HepG2 (cell line): ENCODE data around the gene ZFP37. TPM values are rescaled to one million over a fixed set of nuclear protein-coding genes. Genes with fewer than 3 reads are reported as not detected.

Source experiments
- HNRNPLL ChIP-seq: fragments of 200-400 bp; formaldehyde crosslinking; IDR thresholded peaks from 2 replicates; pipeline ENCODE4 v1.6.1; 2017; ENCODE audit warnings: mild to moderate bottlenecking, low read depth, low read length; ENCODE audit not compliant: poor library complexity, severe bottlenecking
- JARID2 ChIP-seq: sonication (generic); formaldehyde crosslinking; IDR thresholded peaks from 2 replicates; pipeline ENCODE4 v1.8.1; 2023; ENCODE audit warnings: missing genetic modification reagents, inconsistent platforms; ENCODE audit not compliant: insufficient replicate concordance
- JDP2 ChIP-seq: sonication (generic); formaldehyde crosslinking; IDR thresholded peaks from 2 replicates; pipeline ENCODE4 v1.8.1; 2022; ENCODE audit warnings: missing genetic modification reagents, borderline replicate concordance
- MAFK ChIP-seq, 2 experiments: IDR thresholded peaks in 1 of 2; conservative IDR thresholded peaks in 1 of 2; 2 replicates each; pipeline ENCODE4 v1.6.1; 2011; ENCODE audit warnings: improper control_type of control experiment in 2 of 2, low read length in 2 of 2
- MED1 ChIP-seq: sonication (generic); formaldehyde crosslinking; IDR thresholded peaks from 2 replicates; pipeline ENCODE4 v1.4.0; 2020; ENCODE audit warnings: missing genetic modification reagents
- NFKB2 ChIP-seq: sonication (generic); formaldehyde crosslinking; IDR thresholded peaks from 2 replicates; pipeline ENCODE4 v1.4.0; 2020; ENCODE audit warnings: missing genetic modification reagents, borderline replicate concordance
- POGZ ChIP-seq: sonication (generic); formaldehyde crosslinking; IDR thresholded peaks from 2 replicates; pipeline ENCODE4 v1.4.0; 2020; ENCODE audit warnings: mild to moderate bottlenecking, missing genetic modification reagents
- PRMT3 ChIP-seq: sonication (generic); formaldehyde crosslinking; IDR thresholded peaks from 2 replicates; pipeline ENCODE4 v1.8.1; 2022; ENCODE audit warnings: low read depth, mild to moderate bottlenecking, moderate library complexity, missing genetic modification reagents, borderline replicate concordance
- SMARCC2 ChIP-seq: fragments of 450-650 bp; IDR thresholded peaks from 2 replicates; pipeline ENCODE4 v1.6.1; 2017; ENCODE audit warnings: antibody characterized with exemption, mild to moderate bottlenecking
- SOX6 ChIP-seq, 2 experiments: fragments of 450-650 bp in 1 of 2; sonication (generic) in 1 of 2; formaldehyde crosslinking in 1 of 2; IDR thresholded peaks; 2 replicates each; pipeline versions ENCODE4 v1.4.0 to v1.6.1; 2017 to 2020; ENCODE audit warnings: antibody characterized with exemption in 1 of 2, mild to moderate bottlenecking in 1 of 2, missing genetic modification reagents in 1 of 2
- ZFP41 ChIP-seq: sonication (generic); formaldehyde crosslinking; IDR thresholded peaks from 2 replicates; pipeline ENCODE4 v1.4.0; 2020; ENCODE audit warnings: mild to moderate bottlenecking, missing genetic modification reagents, borderline replicate concordance
- ZNF230 ChIP-seq: sonication (generic); formaldehyde crosslinking; IDR thresholded peaks from 2 replicates; pipeline ENCODE4 v1.4.0; 2020; ENCODE audit warnings: mild to moderate bottlenecking, missing genetic modification reagents
- ZNF788 ChIP-seq: sonication (generic); formaldehyde crosslinking; IDR thresholded peaks from 2 replicates; pipeline ENCODE4 v1.5.0; 2020; ENCODE audit warnings: mild to moderate bottlenecking, missing genetic modification reagents, borderline replicate concordance
- polyA plus RNA-seq, 8 experiments: library from polyadenylated mRNA; depleted of rRNA in 3 of 8; stranded (reverse) in 7 of 8; unstranded in 1 of 8; fragments of >200 nt; fragmentation: Illumina TruSeq in 4 of 8; extraction: Trizol in 4 of 8; gene quantifications; 2 replicates each; pipeline versions ENCODE4 v1.2.1 to v1.2.3, GENCODE V29; 2011 to 2016; ENCODE audit warnings: low read depth in 4 of 8, missing spikeins in 1 of 8, mixed read lengths in 1 of 8; ENCODE audit not compliant: insufficient read depth in 1 of 8
- total RNA-seq, 5 experiments: library from RNA; depleted of rRNA; stranded (reverse); fragments of >200 nt; fragmentation: Illumina TruSeq; extraction: Trizol; gene quantifications; 2 replicates each; pipeline ENCODE4 v1.2.3, GENCODE V29; 2016; ENCODE audit warnings: low read depth in 1 of 5
- TF ChIP-seq, protein P1 (sequence below): sonication (generic); formaldehyde crosslinking; IDR thresholded peaks from 2 replicates; pipeline ENCODE4 v1.4.0; 2020; ENCODE audit warnings: missing genetic modification reagents, mild to moderate bottlenecking, borderline replicate concordance
- TF ChIP-seq, protein P2 (sequence below): IDR thresholded peaks from 2 replicates; pipeline ENCODE4 v1.6.1; 2016; ENCODE audit warnings: mild to moderate bottlenecking

ZFP37 gene
- total and polyA plus RNA-seq, 2 of the 13 experiments (the other 11 are each of a cell fraction or from before 2014, with no cell fraction given) = 1.1 to 3.7 TPM

DNA sequence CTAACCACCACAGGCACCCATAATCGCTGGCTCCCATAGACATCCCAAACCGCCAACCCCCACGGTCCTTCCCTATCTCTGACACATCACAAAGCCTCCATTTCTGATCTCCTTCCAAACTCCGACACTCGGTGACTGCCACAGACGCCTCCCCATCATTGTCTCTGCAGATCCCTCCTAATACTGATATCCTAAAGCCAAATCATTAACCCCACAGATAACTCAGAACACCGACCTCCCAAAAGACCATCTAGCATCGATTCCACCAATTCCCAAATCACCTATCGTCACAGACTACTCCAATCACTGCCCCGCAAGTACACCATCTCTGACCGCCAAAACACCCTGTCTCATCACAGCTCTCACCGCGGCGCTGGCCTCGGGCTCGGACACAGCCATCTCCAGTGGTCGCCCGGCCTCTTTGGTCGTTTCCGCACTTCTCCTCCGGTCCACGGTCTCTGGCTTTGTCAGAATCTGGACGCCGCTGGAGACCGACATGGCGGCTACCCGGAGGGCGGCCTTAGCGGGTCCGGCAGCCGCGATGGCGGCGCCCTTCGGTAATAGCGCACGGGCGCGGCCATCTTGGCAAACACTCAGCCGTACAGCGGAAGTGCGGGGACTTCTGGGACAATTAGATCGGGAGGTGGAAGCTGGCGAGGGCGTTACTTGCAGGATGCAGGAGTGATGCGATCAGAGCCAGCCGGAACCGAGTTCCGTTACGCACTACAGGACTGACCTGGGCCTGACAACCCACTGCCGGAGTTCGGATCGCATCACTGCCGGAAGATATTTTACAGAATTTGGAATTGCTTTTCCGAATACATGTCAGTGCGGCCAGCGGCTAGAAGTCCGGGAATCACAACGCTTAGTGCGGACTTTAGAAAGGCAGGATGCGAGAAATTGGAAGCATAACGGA, at the start of gene ZFP37 (continued):
- 0 out of 2 replicates have a peak, but pooled peaks have one; percentile 46 for TF ChIP-seq ZNF230
- no peak for TF ChIP-seq SMARCC2
- peak; percentile 50; the same call in 1 of the 2 replicates for TF ChIP-seq NFKB2
- peak; percentile 82; the same call in 1 of the 2 replicates for TF ChIP-seq MED1 (CRISPR knock-in tag)
- 0 out of 2 replicates have a peak, but pooled peaks have one; percentile 24 for TF ChIP-seq ZFP41
- no peak for TF ChIP-seq JARID2 (CRISPR knock-in tag)
- peak; percentile 89 for TF ChIP-seq POGZ
- TF ChIP-seq ZNF788 (CRISPR knock-in tag) = peak; percentile 76; the same call in 1 of the 2 replicates
- no peak for TF ChIP-seq SOX6 (IDR thresholded peaks at IDR 0.05)
- 0 out of 2 replicates have a peak, but pooled peaks have one; percentile 51 for TF ChIP-seq SOX6 (CRISPR knock-in tag; IDR thresholded peaks at IDR 0.05)
- TF ChIP-seq, protein P1, sequence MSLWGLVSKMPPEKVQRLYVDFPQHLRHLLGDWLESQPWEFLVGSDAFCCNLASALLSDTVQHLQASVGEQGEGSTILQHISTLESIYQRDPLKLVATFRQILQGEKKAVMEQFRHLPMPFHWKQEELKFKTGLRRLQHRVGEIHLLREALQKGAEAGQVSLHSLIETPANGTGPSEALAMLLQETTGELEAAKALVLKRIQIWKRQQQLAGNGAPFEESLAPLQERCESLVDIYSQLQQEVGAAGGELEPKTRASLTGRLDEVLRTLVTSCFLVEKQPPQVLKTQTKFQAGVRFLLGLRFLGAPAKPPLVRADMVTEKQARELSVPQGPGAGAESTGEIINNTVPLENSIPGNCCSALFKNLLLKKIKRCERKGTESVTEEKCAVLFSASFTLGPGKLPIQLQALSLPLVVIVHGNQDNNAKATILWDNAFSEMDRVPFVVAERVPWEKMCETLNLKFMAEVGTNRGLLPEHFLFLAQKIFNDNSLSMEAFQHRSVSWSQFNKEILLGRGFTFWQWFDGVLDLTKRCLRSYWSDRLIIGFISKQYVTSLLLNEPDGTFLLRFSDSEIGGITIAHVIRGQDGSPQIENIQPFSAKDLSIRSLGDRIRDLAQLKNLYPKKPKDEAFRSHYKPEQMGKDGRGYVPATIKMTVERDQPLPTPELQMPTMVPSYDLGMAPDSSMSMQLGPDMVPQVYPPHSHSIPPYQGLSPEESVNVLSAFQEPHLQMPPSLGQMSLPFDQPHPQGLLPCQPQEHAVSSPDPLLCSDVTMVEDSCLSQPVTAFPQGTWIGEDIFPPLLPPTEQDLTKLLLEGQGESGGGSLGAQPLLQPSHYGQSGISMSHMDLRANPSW (CRISPR knock-in tag) = peak; percentile 84; the same call in 1 of the 2 replicates
- peak; percentile 77 for TF ChIP-seq HNRNPLL
- TF ChIP-seq, protein P2, sequence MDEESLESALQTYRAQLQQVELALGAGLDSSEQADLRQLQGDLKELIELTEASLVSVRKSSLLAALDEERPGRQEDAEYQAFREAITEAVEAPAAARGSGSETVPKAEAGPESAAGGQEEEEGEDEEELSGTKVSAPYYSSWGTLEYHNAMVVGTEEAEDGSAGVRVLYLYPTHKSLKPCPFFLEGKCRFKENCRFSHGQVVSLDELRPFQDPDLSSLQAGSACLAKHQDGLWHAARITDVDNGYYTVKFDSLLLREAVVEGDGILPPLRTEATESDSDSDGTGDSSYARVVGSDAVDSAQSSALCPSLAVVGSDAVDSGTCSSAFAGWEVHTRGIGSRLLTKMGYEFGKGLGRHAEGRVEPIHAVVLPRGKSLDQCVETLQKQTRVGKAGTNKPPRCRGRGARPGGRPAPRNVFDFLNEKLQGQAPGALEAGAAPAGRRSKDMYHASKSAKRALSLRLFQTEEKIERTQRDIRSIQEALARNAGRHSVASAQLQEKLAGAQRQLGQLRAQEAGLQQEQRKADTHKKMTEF (CRISPR knock-in tag) = peak; percentile 79; the same call in 1 of the 2 replicates
- no peak for TF ChIP-seq PRMT3 (CRISPR knock-in tag)
- TF ChIP-seq JDP2 (CRISPR knock-in tag) = no peak
- TF ChIP-seq MAFK (conservative IDR thresholded peaks at IDR 0.05 in 1 of 2, IDR thresholded peaks at IDR 0.05 in 1 of 2; ENCODE audit: low read length in 2 of 2) = no peak
